H9 (cell line): ENCODE data around the gene PRR33. TPM values are rescaled to one million over a fixed set of nuclear protein-coding genes. Genes with fewer than 3 reads are reported as not detected.

Source experiments
- DNase-seq: peaks from one replicate; pipeline ENCODE4 v3.0.0-alpha.2; 2017
- H2AFZ ChIP-seq: one replicate; pipeline ENCODE4 v1.6.1; 2013; ENCODE audit warnings: mild to moderate bottlenecking, low read length, control low read depth, moderate library complexity
- H2AK5ac ChIP-seq: 2 replicates; pipeline ENCODE4 v1.6.1; 2013; ENCODE audit warnings: low read length, control low read depth, mixed read lengths; ENCODE audit not compliant: insufficient read length
- H2BK120ac ChIP-seq: one replicate; pipeline ENCODE4 v1.6.1; 2013; ENCODE audit warnings: low read depth, mild to moderate bottlenecking, low read length, control low read depth, inconsistent platforms; ENCODE audit not compliant: poor library complexity, severe bottlenecking
- H2BK12ac ChIP-seq: 2 replicates; pipeline ENCODE4 v1.6.1; 2013; ENCODE audit warnings: low read length, control low read depth, mixed read lengths, low read depth; ENCODE audit not compliant: insufficient read length
- H2BK15ac ChIP-seq: 2 replicates; pipeline ENCODE4 v1.6.1; 2013; ENCODE audit warnings: low read depth, low read length, control low read depth
- H2BK20ac ChIP-seq: one replicate; pipeline ENCODE4 v1.6.1; 2013; ENCODE audit warnings: low read depth, mild to moderate bottlenecking, low read length, control low read depth, inconsistent platforms; ENCODE audit not compliant: poor library complexity, severe bottlenecking
- H2BK5ac ChIP-seq: 2 replicates; pipeline ENCODE4 v1.6.1; 2013; ENCODE audit warnings: low read length, control low read depth, mixed read lengths; ENCODE audit not compliant: insufficient read length
- H3K14ac ChIP-seq: 2 replicates; pipeline ENCODE4 v1.6.1; 2013; ENCODE audit warnings: low read length, control low read depth; ENCODE audit not compliant: insufficient read depth
- H3K18ac ChIP-seq: 2 replicates; pipeline ENCODE4 v1.6.1; 2013; ENCODE audit warnings: low read depth, mild to moderate bottlenecking, mixed read lengths, low read length, control low read depth; ENCODE audit not compliant: insufficient read length
- H3K23ac ChIP-seq: 2 replicates; pipeline ENCODE4 v1.6.1; 2013; ENCODE audit warnings: low read length, control low read depth, mixed read lengths, low read depth; ENCODE audit not compliant: insufficient read length
- H3K23me2 ChIP-seq: 2 replicates; pipeline ENCODE4 v1.6.1; 2013; ENCODE audit warnings: low read depth, mild to moderate bottlenecking, mixed read lengths, low read length, control low read depth; ENCODE audit not compliant: insufficient read length, poor library complexity, severe bottlenecking
- H3K27ac ChIP-seq: 2 replicates; pipeline ENCODE4 v1.5.1; 2013; ENCODE audit warnings: low read length, control low read depth, mixed read lengths, low read depth; ENCODE audit not compliant: insufficient read length
- H3K27me3 ChIP-seq: 2 replicates; pipeline ENCODE4 v1.6.1; 2013; ENCODE audit warnings: low read length, control low read depth, inconsistent platforms; ENCODE audit not compliant: insufficient read depth
- H3K4ac ChIP-seq: 2 replicates; pipeline ENCODE4 v1.6.1; 2013; ENCODE audit warnings: low read depth, mild to moderate bottlenecking, control low read depth, inconsistent platforms, low read length, moderate library complexity
- H3K4me1 ChIP-seq: 2 replicates; pipeline ENCODE4 v1.6.1; 2013; ENCODE audit warnings: low read length, control low read depth, inconsistent platforms; ENCODE audit not compliant: insufficient read depth
- H3K4me2 ChIP-seq: 2 replicates; pipeline ENCODE4 v1.6.1; 2013; ENCODE audit warnings: low read length, control low read depth, mixed read lengths; ENCODE audit not compliant: insufficient read length, insufficient read depth
- H3K56ac ChIP-seq: 2 replicates; pipeline ENCODE4 v1.6.1; 2013; ENCODE audit warnings: low read depth, mild to moderate bottlenecking, mixed read lengths, low read length, control low read depth; ENCODE audit not compliant: insufficient read length
- H3K79me1 ChIP-seq: 2 replicates; pipeline ENCODE4 v1.6.1; 2013; ENCODE audit warnings: low read depth, mild to moderate bottlenecking, moderate library complexity, low read length, control low read depth, inconsistent platforms; ENCODE audit not compliant: insufficient read depth, poor library complexity, severe bottlenecking
- H3K79me2 ChIP-seq: 2 replicates; pipeline ENCODE4 v1.6.1; 2013; ENCODE audit warnings: low read length, control low read depth, inconsistent platforms; ENCODE audit not compliant: insufficient read depth
- H3K9ac ChIP-seq: 2 replicates; pipeline ENCODE4 v1.6.1; 2013; ENCODE audit warnings: low read length, control low read depth, mixed read lengths; ENCODE audit not compliant: insufficient read length; ENCODE audit errors: extremely low read depth
- H3K9me3 ChIP-seq: one replicate; pipeline ENCODE4 v1.6.1; 2013; ENCODE audit warnings: low read depth, low read length, inconsistent platforms; ENCODE audit not compliant: control insufficient read depth
- H3T11ph ChIP-seq: one replicate; pipeline ENCODE4 v1.6.1; 2013; ENCODE audit warnings: mild to moderate bottlenecking, low read length, control low read depth, inconsistent platforms
- H4K20me1 ChIP-seq: one replicate; pipeline ENCODE4 v1.6.1; 2013; ENCODE audit not compliant: control insufficient read depth, insufficient read length, insufficient read depth
- H4K5ac ChIP-seq: 2 replicates; pipeline ENCODE4 v1.6.1; 2013; ENCODE audit warnings: low read depth, mild to moderate bottlenecking, mixed read lengths, low read length, control low read depth; ENCODE audit not compliant: insufficient read length
- H4K8ac ChIP-seq: replicated peaks from 2 replicates; pipeline ENCODE4 v1.6.1; 2013; ENCODE audit warnings: low read length, control low read depth, mixed read lengths, low read depth; ENCODE audit not compliant: insufficient read length
- H4K91ac ChIP-seq: 2 replicates; pipeline ENCODE4 v1.6.1; 2013; ENCODE audit warnings: low read depth, mild to moderate bottlenecking, moderate library complexity, mixed read lengths, low read length, control low read depth; ENCODE audit not compliant: insufficient read length
- H3K27ac Mint-ChIP-seq, 3 experiments: 2 replicates in 2 of 3; 3 replicates in 1 of 3; pipeline ENCODE4 v1.8.0; 2020 to 2021; ENCODE audit warnings: mixed read lengths in 3 of 3, mild to moderate bottlenecking in 1 of 3, moderate library complexity in 1 of 3
- H3K27me3 Mint-ChIP-seq: 2 replicates; pipeline ENCODE4 v1.8.0; 2021; ENCODE audit warnings: low read depth, mild to moderate bottlenecking, moderate library complexity, mixed read lengths
- H3K36me3 Mint-ChIP-seq, 3 experiments: 2 replicates in 2 of 3; 3 replicates in 1 of 3; pipeline ENCODE4 v1.8.0; 2020 to 2021; ENCODE audit warnings: low read depth in 3 of 3, mixed read lengths in 3 of 3; ENCODE audit not compliant: insufficient read depth in 1 of 3
- H3K4me1 Mint-ChIP-seq, 2 experiments: 2 replicates each; pipeline ENCODE4 v1.8.0; 2020; ENCODE audit warnings: mixed read lengths in 2 of 2
- H3K4me3 Mint-ChIP-seq, 2 experiments: 2 replicates in 1 of 2; 3 replicates in 1 of 2; pipeline ENCODE4 v1.8.0; 2020 to 2021; ENCODE audit warnings: mild to moderate bottlenecking in 2 of 2, mixed read lengths in 2 of 2, moderate library complexity in 1 of 2
- H3K9me3 Mint-ChIP-seq, 2 experiments: 2 replicates in 1 of 2; 3 replicates in 1 of 2; pipeline ENCODE4 v1.8.0; 2020; ENCODE audit warnings: mild to moderate bottlenecking in 2 of 2, mixed read lengths in 2 of 2, moderate library complexity in 1 of 2
- WGBS: extraction: QIAGEN DNeasy Blood & Tissue Kit; methylation state at CpG from one replicate; pipeline ENCODE4 v1.1.7; 2013; ENCODE audit warnings: missing lambda C conversion rate, low lambda C conversion rate, mixed read lengths; ENCODE audit not compliant: insufficient read length; ENCODE audit errors: extremely low coverage; 5-methylcytosine and 5-hydroxymethylcytosine counted together
- total RNA-seq: library from RNA; stranded (reverse); gene quantifications from 2 replicates; pipeline ENCODE4 v1.2.1, GENCODE V29; 2021
- TF ChIP-seq, protein P1 (sequence below): fragments of 200-600 bp; sonication (generic); conservative IDR thresholded peaks from 3 replicates; pipeline ENCODE4 v1.8.0; 2021; ENCODE audit warnings: antibody characterized with exemption, mild to moderate bottlenecking

Gene PRR33
- total RNA-seq, 1 experiment from 2014 or later = not detected

GRCh38 chr11:1893581-1894359 is 2.1 kb upstream of the PRR33 start:
- Histone ChIP-seq H3K79me1 (no peaks in the 10 kb centered on the region), H3K27me3 (no peaks in the 10 kb centered on the region; the same call in 1 of the 2 replicates), H2BK120ac (no peak overlapping the region), H2BK12ac (no peak overlapping the region), H3K9me3 (no peaks in the 10 kb centered on the region), H4K20me1 (no peaks in the 10 kb centered on the region), H3K27ac (no peak overlapping the region), H3K23me2 (no peaks in the 10 kb centered on the region), H3K56ac (no peak overlapping the region), H3K4me1 (no peaks in the 10 kb centered on the region), H2BK15ac (no peak overlapping the region), H4K91ac (no peak overlapping the region), H2BK20ac (no peak overlapping the region), H3K18ac (no peak overlapping the region), H4K5ac (no peak overlapping the region), H3K4me2 (no peak overlapping the region), H3K79me2 (no peaks in the 10 kb centered on the region), H3K23ac (no peak overlapping the region), H3K4ac (no peak overlapping the region), H4K8ac (no peak overlapping the region), H3K9ac (no peak overlapping the region), H2AFZ (no peak overlapping the region), H3K14ac (no peak overlapping the region), H2AK5ac (no peak overlapping the region), H3T11ph (no peak overlapping the region), H2BK5ac (no peak overlapping the region)
- Mint-ChIP-seq H3K27ac (no peak overlapping the region), H3K9me3 (no peaks in the 10 kb centered on the region; a peak in 1 of 5 replicates), H3K36me3 (no peaks in the 10 kb centered on the region), H3K4me1 (no peaks in the 10 kb centered on the region), H3K4me3 (no peak overlapping the region; a peak in 1 of 5 replicates), H3K27me3 (peaks cover 28% of the 10 kb centered on the region)
- WGBS = 100% methylated on average over 2 of the region's 5 CpGs
- TF ChIP-seq, protein P1, sequence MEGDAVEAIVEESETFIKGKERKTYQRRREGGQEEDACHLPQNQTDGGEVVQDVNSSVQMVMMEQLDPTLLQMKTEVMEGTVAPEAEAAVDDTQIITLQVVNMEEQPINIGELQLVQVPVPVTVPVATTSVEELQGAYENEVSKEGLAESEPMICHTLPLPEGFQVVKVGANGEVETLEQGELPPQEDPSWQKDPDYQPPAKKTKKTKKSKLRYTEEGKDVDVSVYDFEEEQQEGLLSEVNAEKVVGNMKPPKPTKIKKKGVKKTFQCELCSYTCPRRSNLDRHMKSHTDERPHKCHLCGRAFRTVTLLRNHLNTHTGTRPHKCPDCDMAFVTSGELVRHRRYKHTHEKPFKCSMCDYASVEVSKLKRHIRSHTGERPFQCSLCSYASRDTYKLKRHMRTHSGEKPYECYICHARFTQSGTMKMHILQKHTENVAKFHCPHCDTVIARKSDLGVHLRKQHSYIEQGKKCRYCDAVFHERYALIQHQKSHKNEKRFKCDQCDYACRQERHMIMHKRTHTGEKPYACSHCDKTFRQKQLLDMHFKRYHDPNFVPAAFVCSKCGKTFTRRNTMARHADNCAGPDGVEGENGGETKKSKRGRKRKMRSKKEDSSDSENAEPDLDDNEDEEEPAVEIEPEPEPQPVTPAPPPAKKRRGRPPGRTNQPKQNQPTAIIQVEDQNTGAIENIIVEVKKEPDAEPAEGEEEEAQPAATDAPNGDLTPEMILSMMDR = no peak
- DNase-seq = no peak
